ENCODE data around the gene ATG13. TPM values are rescaled to one million over a fixed set of nuclear protein-coding genes. Genes with fewer than 3 reads are reported as not detected.
"Not testable (repeated sequence)": the region's sequence is repeated elsewhere in the genome, so short reads cannot be mapped to it uniquely, and the experiment has no call there.

ATG13 gene
- polyA plus RNA-seq, 1 donor from 2014 or later = 55.7 TPM

DNA sequence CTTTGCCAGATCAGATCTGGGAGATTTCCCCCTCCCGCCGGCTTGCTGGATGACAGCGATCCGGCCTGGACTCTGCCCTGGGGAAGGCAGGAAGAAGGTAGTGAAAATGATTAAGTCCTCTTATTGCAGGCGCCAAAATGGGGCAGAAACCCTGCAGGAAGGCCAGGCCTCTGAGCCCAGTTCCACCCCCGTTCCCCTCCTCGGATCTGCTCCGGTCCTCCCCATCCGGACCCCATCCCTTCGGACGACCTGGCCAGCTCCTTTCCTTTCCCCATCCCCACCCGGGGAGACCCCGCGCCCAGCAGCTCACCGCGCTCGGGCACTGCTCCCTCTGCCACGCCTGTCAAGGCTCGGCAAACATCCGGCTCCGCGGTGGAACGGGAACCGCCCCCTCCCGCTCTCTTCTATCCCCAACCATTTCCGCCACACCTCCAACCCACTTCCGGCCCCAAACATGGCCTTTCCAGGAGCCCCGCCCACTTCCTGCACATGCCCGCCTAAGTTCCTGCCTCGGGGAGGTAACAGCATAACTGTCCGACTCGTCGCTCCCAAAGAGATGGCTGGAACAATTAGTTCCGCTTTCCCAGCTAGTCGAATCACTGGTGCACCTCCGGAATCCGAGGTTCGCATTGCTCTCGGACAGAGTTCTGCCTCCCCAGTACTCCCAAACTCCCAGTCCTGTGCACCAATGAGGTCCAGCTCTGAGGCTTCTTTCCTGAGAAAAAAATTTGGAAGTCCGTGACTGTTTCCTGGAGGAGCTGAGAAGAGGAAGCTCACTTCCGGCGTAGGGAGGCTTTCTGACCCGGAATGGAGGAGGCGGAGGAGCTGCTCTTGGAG is 83.1 kb downstream of the ATG13 start, which contains the start of the genes ARHGAP1 and ZNF408:
TSS of gene ARHGAP1 (minus strand) at position 379 of the 837 bp plus-strand sequence. CDS start 4,512 bp downstream, outside the sequence.
TSS of gene ZNF408 (plus strand) at position 791 of the 837 bp plus-strand sequence. CDS start at position 808, 17 bp downstream.
- Mint-ChIP-seq H3K27me3 (no peaks in the 10 kb centered on the region), H3K27ac (peak within 1 kb of the TSS; percentile 72 to 99 (median 95)), H3K36me3 (peaks cover 3% of the 10 kb centered on the region), H3K9me3 (no peaks in the 10 kb centered on the region), H3K4me1 (peaks cover 29 to 33% (median 29%) of the 10 kb centered on the region in 3 donors), H3K4me3 (peak within 1 kb of the TSS; percentile 94 to 100 (median 98))

DNA sequence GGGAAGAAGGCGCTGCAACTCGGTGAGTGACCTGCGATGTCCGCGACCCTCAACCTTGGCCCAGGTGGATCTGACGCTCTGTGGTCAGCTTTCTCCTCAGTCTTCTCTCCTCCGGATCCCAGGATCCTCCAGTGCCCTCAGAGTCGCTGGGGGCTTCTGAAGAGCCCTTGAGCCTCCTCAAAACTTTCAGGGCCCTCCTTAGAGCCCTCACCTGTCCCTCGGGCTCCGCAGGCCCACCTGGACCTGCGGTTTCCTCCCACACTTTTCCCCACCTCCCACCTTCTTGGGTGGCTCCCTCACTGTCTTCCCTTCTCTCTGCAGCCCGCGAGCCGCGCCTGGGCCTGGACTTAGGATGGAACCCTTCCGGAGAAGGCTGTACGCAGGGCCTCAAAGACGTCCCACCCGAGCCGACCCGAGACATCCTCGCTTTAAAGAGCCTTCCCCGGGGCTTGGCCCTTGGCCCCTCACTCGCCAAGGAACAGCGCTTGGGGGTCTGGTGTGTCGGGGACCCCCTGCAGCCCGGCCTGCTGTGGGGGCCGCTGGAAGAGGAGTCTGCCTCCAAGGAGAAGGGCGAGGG is 83.8 kb downstream of the ATG13 start:
- peaks cover 29 to 33% (median 29%) of the 10 kb centered on the region in 3 donors for H3K4me1 Mint-ChIP-seq
- no peaks in the 10 kb centered on the region for H3K9me3 Mint-ChIP-seq

DNA sequence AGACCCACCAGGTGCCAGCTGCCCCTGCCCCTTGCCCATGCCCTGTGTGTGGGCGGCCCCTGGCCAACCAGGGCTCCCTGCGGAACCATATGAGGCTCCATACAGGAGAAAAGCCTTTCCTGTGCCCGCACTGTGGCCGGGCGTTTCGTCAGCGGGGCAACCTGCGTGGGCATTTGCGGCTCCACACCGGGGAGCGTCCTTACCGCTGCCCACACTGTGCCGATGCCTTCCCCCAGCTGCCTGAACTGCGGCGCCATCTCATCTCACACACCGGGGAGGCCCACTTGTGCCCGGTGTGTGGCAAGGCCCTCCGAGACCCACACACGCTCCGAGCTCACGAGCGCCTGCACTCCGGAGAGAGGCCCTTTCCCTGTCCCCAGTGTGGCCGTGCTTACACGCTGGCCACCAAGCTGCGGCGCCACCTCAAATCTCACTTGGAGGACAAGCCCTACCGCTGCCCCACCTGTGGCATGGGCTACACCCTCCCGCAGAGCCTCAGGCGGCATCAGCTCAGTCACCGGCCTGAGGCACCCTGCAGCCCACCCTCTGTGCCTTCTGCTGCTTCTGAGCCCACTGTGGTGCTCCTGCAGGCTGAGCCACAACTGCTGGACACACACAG is 87.8 kb downstream of the ATG13 start:
- Mint-ChIP-seq H3K4me1 (peaks cover 12 to 16% (median 14%) of the 10 kb centered on the region in 3 donors), H3K4me3 (peak overlapping the region in 1 of 4 donors; percentile 53), H3K36me3 (peaks cover 14% of the 10 kb centered on the region), H3K9me3 (no peaks in the 10 kb centered on the region), H3K27ac (no peak overlapping the region), H3K27me3 (no peaks in the 10 kb centered on the region)

More for the DNA sequence above, 83.8 kb downstream of the ATG13 start:
- peak overlapping the region; percentile 94 to 100 (median 98) for H3K4me3 Mint-ChIP-seq
- H3K27ac Mint-ChIP-seq = peak overlapping the region; percentile 72 to 99 (median 95)
- H3K27me3 Mint-ChIP-seq = no peaks in the 10 kb centered on the region
- H3K36me3 Mint-ChIP-seq = peaks cover 3% of the 10 kb centered on the region

DNA sequence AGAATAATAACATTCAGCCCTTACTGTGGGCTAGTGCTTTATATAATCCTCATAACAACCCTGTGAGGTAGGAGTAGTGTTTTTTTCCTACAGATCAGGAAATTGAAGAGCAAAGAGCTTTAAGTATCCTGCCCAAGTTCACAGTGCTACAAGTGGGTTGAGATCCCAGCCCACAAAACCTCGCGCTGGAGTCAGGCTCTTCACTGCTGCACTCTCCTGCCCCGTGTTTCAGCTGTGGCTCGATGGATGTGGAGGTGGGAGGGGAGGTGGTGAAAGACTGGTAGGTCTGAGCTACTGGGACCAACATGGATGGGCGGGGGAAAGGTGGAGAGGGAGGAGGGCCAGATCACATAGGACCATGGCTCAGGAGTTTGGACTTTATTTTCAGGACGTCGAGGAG is 89.5 kb downstream of the ATG13 start:
- H3K36me3 Mint-ChIP-seq = peaks cover 14% of the 10 kb centered on the region
- H3K4me1 Mint-ChIP-seq = peaks cover 0 to 10% (median 7%) of the 10 kb centered on the region in 3 donors
- H3K4me3 Mint-ChIP-seq = no peak overlapping the region
- H3K9me3 Mint-ChIP-seq = no peaks in the 10 kb centered on the region
- peak overlapping the region in 1 of 3 donors; percentile 80 for H3K27ac Mint-ChIP-seq
- H3K27me3 Mint-ChIP-seq = no peaks in the 10 kb centered on the region

DNA sequence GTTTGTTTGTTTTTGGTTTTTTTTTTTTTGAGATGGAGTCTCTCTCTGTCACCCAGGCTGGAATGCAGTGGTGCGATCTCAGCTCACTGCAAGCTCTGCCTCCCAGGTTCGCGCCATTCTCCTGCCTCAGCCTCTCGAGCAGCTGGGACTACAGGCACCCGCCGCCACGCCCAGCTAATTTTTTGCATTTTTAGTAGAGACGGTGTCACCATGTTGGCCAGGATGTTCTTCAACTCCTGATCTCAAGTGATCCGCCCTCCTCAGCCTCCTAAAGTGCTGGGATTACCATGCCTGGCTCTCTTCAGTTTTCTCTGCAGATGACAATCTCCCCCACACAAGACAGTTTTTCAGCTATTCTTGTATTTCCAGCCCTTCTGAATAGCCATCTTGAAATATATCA is 92.0 kb downstream of the ATG13 start:
- not testable (repeated sequence) for H3K4me1 Mint-ChIP-seq, H3K9me3 Mint-ChIP-seq, H3K27ac Mint-ChIP-seq, H3K27me3 Mint-ChIP-seq, H3K4me3 Mint-ChIP-seq
- H3K36me3 Mint-ChIP-seq = peaks cover 11% of the 10 kb centered on the region

DNA sequence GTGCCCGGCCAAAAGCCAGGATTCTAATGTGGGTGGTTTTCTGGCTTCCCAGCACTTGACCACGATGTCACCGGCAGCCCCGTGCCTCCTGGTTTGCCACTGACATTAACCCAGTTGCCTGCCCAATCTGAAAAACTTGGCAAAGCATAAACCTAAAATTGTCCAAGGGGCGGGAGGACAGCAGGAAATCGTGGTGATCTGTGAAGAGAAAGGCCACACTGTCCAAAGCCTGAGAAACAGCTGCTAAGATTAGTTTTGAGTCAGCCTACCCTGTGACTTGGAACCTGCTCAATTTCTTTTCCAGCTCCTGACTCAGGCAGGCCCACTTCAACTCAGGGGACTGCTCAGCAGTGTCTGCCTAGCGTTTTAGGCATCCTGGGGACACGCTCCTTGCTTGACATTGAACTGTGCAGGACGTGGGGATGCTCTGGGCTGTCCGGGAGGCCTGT is 93.5 kb downstream of the ATG13 start:
- Mint-ChIP-seq H3K4me1 (no peaks in the 10 kb centered on the region), H3K36me3 (peaks cover 11% of the 10 kb centered on the region), H3K9me3 (no peaks in the 10 kb centered on the region), H3K27me3 (no peaks in the 10 kb centered on the region), H3K4me3 (no peak overlapping the region), H3K27ac (no peak overlapping the region)

DNA sequence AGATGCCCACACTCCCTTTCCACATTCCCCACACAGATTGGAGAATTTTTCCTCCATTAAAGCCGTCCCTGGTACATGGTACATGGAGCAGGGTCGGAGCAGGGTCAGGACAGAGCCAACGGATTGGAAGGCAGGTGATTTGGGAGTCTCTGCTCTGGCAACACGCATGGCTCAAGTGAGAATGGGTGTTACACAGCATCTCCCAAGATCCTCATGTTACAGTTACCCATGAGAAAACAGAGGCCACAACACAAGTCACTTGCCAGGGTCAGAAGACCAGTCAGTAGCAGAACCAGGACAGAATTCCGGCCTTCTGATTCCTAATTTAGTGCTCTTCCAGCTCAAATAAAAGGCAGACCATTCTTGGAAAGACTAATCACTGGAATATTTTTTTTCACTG is 94.0 kb downstream of the ATG13 start:
- Mint-ChIP-seq H3K27ac (no peak overlapping the region), H3K27me3 (no peaks in the 10 kb centered on the region), H3K4me1 (no peaks in the 10 kb centered on the region), H3K36me3 (peaks cover 11% of the 10 kb centered on the region), H3K9me3 (no peaks in the 10 kb centered on the region), H3K4me3 (no peak overlapping the region)

DNA sequence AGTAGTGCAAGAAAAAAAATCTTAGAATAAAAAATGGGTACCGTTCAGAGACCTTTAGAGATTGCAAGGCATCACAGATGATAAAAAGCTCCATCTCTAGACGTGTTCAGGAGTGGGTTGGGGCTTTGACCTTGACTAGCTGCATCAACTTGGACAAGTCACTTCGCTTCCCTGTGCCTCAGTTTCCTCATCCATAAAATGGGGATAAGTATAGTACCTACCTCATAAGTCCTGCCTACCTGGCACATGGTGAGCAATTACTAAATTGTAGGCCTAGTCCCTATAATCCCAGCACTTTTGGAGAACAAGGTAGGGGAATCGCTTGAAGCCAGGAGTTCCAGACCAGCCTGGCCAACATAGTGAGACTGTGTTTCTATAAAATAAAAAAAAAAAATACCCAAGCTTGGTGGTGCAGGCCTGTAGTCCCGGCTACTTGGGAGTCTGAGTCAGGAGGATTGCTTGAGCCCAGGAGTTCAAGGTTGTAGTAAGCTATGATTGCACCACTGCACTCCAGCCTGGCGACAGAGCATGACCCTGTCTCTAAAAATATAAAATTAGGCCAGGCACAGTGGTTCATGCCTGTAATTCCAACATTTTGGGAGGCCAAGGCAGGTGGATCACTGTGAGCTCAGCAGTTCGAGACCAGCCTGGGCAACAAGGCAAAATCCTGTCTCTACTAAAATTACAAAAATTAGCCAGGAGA is 95.7 kb downstream of the ATG13 start:
- H3K36me3 Mint-ChIP-seq = peaks cover 2% of the 10 kb centered on the region
- no peak overlapping the region for H3K4me3 Mint-ChIP-seq
- H3K4me1 Mint-ChIP-seq = no peaks in the 10 kb centered on the region
- no peaks in the 10 kb centered on the region for H3K27me3 Mint-ChIP-seq
- H3K9me3 Mint-ChIP-seq = no peaks in the 10 kb centered on the region
- H3K27ac Mint-ChIP-seq = no peak overlapping the region

DNA sequence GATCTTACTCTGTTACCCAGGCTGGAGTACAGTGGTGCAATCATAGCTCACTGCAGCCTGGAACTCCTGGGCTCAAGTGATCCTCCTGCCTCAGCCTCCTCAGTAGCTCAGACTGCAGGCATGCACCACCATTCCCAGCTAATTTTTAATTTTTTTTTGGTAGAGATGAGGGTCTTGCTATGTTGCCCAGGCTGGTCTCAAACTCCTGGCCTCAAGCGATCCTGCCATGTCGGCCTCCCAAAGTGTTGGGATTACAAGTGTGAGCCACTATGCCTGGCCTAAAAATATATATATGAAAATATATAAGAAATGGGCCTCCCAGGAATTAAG is 100.4 kb downstream of the ATG13 start:
- H3K27me3 Mint-ChIP-seq, H3K27ac Mint-ChIP-seq, H3K4me1 Mint-ChIP-seq, H3K36me3 Mint-ChIP-seq, H3K9me3 Mint-ChIP-seq, H3K4me3 Mint-ChIP-seq: not testable (repeated sequence)

DNA sequence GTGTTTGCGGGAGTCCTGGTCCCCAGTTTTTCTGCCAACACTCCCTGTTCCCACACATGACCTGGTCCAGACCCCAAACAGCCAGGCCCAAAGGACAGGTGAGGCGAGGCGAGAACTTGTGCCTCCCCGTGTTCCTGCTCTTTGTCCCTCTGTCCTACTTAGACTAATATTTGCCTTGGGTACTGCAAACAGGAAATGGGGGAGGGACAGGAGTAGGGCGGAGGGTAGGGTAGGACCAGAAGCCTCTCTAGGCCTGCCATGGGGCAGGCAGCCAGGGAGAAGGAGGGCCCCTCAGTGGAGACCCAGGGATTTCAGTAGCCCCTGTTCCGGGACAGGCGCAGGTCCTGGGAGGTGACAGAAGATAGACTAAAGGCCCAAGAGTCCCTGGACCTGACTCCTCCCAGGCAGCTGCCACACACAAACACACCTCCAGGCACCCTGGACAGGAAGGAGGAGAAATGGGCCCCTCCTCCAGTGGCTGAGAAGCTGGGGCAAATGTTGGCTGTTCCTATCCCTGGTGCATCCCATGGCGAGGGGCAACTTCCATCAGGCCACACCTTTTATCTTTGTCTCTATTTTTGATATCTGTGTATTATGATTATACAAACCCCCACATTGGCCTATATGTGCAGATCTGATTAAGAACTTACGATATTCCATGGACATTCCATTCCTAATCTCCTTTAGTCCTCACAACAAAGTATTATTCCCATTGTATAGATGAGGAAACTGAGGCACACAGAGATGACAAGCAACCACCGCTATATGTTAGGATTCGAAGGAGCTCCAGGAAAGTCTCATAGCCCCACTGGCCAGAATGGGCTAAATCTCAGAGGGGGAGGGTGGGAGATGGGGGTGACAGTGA is 101.0 kb downstream of the ATG13 start:
- Mint-ChIP-seq H3K27ac (no peak overlapping the region), H3K9me3 (no peaks in the 10 kb centered on the region), H3K4me3 (no peak overlapping the region), H3K36me3 (no peaks in the 10 kb centered on the region), H3K27me3 (no peaks in the 10 kb centered on the region), H3K4me1 (no peaks in the 10 kb centered on the region)

DNA sequence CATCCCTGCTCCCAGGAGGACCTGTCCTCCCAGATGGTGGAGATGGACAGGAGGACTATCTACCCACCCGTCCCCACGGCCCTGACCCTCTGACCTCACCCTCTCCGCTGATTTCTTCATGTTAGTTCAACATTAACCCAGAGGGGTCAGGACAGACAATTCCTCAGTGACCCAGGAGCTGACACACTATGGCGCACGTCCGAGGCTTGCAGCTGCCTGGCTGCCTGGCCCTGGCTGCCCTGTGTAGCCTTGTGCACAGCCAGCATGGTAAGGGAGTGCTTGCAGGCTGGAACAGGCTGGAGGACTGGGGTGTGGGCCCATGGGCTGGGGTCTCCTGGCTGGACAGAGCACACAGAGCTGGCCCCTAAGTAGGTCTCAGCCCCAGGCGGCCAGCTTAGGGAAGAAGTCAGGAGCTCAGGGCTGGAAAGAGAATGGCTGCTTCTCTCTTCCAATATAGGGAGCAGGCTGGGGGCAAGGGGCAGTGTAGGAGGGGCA is 101.7 kb downstream of the ATG13 start, which contains the start of gene F2:
TSS of gene F2 (plus strand) at position 166 of the 495 bp plus-strand sequence. CDS start at position 189, 23 bp downstream.
- peaks cover 0 to 3% (median 0%) of the 10 kb centered on the region in 3 donors for H3K4me1 Mint-ChIP-seq
- no peaks in the 10 kb centered on the region for H3K36me3 Mint-ChIP-seq
- no peak within 1 kb of the TSS for H3K4me3 Mint-ChIP-seq
- H3K27ac Mint-ChIP-seq = no peak within 1 kb of the TSS
- no peaks in the 10 kb centered on the region for H3K27me3 Mint-ChIP-seq
- no peaks in the 10 kb centered on the region for H3K9me3 Mint-ChIP-seq

DNA sequence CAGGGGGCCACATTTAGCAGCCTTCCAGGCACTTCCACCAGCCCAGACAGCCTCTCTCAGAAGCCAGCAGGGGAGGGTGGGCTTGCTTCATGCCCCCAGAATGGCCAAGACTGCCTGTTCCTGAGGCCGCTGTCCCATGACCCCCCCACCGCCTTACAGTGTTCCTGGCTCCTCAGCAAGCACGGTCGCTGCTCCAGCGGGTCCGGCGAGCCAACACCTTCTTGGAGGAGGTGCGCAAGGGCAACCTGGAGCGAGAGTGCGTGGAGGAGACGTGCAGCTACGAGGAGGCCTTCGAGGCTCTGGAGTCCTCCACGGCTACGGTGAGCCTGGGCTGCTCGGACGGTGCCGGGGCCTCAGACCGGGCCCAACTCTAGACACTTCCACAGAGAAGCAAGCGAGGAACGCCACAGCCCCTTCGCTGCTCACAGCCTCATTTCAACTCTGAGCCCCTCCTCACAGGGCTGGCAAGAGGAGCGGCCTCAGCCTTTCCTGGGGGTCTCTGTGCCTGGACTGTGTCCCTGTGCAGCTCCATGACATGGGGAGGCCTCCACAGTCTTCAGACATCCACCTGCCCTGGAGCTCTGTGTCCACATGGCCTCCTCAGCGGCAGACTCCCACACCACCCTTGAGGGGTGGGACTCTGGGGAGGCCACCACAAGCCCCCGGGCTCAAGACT is 102.3 kb downstream of the ATG13 start:
- H3K9me3 Mint-ChIP-seq = no peaks in the 10 kb centered on the region
- no peaks in the 10 kb centered on the region for H3K27me3 Mint-ChIP-seq
- H3K4me1 Mint-ChIP-seq = peaks cover 0 to 3% (median 0%) of the 10 kb centered on the region in 3 donors
- no peak overlapping the region for H3K4me3 Mint-ChIP-seq
- H3K27ac Mint-ChIP-seq = no peak overlapping the region
- no peaks in the 10 kb centered on the region for H3K36me3 Mint-ChIP-seq

DNA sequence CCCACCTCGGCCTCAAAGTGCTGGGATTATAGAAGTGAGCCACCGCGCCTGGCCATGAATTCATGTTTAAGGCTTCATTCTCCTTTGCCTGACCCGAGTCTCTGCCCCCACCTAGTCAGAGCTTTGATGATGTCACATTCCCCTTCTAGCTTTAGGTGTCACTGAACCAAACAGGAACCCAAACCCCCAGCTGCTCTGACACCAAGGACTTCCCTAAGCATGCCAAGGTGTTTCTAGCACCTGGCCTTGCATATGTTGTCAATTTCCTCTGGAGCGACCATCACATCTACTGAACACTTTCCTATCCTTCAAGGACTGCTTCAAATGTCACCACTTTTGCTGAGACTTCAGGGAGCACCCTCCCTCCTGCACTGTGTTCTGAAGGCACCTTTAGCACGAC is 103.9 kb downstream of the ATG13 start:
- H3K27ac Mint-ChIP-seq = no peak overlapping the region
- peak overlapping the region in 1 of 4 donors; percentile 21 for H3K4me3 Mint-ChIP-seq
- H3K4me1 Mint-ChIP-seq = peaks cover 0 to 3% (median 0%) of the 10 kb centered on the region in 3 donors
- H3K9me3 Mint-ChIP-seq = no peaks in the 10 kb centered on the region
- H3K36me3 Mint-ChIP-seq = no peaks in the 10 kb centered on the region
- no peaks in the 10 kb centered on the region for H3K27me3 Mint-ChIP-seq

All from IgD-negative memory B cell (primary cell).